Gastrocnemius medialis (tissue), 4 donors: ENCODE data around the gene AMN.

ENCODE experiments used
- POLR2A ChIP-seq, 2 donors: fragments of 450-650 bp; IDR thresholded peaks; one replicate each; pipeline ENCODE4 v1.6.1; 2017; ENCODE audit warnings: antibody characterized with exemption in 2 of 2, mild to moderate bottlenecking in 2 of 2, moderate library complexity in 2 of 2
- TF ChIP-seq, protein P1 (sequence below), 5 experiments: fragments of 450-650 bp in 3 of 5; fragments of 200-600 bp in 2 of 5; sonication (generic) in 2 of 5; IDR thresholded peaks in 4 of 5; conservative IDR thresholded peaks in 1 of 5; 1 replicate in 4 of 5; 2 replicates in 1 of 5; pipeline ENCODE4 v1.5.1; 2016 to 2019; ENCODE audit warnings: antibody characterized with exemption in 5 of 5, mild to moderate bottlenecking in 3 of 5, moderate library complexity in 3 of 5

DNA sequence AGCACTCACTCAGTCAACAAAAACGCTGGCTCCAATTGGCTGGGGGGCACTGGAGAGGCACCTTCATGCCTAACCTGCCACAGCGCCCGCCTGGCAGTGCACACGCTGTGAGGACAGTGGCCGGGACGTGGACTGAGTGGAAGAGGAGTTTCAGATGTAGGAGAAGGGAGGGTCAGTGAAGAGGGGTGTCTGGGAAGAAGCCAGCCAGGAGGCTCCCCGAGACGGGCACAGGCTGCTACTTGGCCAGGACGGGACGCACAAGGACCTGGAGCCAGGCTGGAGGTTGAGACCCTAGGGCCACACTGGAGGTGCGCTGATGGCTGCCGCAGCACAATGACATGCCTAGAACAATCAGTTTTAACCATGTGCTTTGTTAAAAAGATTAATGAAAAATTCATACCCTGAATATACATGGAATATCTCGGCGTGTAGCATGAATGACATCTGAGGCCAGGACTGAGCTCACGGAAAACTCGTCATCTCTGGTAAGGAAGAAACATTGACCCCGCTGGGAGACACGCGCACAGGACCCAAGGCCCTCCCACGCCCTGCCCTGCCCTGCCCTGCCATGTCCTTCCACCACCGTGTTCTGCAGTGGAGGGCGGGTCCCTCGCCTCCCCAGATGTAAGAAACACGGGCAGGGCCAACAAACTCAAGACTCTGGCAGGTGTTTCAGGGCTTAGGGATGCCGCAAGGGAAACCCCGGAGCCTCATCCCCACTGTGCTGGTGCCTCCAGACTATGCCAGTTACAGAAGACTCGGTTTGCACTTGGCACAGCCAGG lies 25.0 kb downstream of the AMN start:
- TF ChIP-seq, protein P1, sequence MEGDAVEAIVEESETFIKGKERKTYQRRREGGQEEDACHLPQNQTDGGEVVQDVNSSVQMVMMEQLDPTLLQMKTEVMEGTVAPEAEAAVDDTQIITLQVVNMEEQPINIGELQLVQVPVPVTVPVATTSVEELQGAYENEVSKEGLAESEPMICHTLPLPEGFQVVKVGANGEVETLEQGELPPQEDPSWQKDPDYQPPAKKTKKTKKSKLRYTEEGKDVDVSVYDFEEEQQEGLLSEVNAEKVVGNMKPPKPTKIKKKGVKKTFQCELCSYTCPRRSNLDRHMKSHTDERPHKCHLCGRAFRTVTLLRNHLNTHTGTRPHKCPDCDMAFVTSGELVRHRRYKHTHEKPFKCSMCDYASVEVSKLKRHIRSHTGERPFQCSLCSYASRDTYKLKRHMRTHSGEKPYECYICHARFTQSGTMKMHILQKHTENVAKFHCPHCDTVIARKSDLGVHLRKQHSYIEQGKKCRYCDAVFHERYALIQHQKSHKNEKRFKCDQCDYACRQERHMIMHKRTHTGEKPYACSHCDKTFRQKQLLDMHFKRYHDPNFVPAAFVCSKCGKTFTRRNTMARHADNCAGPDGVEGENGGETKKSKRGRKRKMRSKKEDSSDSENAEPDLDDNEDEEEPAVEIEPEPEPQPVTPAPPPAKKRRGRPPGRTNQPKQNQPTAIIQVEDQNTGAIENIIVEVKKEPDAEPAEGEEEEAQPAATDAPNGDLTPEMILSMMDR (IDR thresholded peaks at IDR 0.05 in 4 of 5, conservative IDR thresholded peaks at IDR 0.05 in 1 of 5): no peak
- no peak for TF ChIP-seq POLR2A (IDR thresholded peaks at IDR 0.05)
